SU-DHL-6 (cell line): Measurements from ENCODE around the gene SKP2.

Experiments used
- CTCF ChIP-seq: fragments of 200-600 bp; sonication (generic); IDR thresholded peaks from one replicate; pipeline ENCODE4 v1.5.1; 2017; ENCODE audit warnings: antibody characterized with exemption, mild to moderate bottlenecking, low read length, moderate library complexity; ENCODE audit not compliant: insufficient read depth, poor library complexity, severe bottlenecking
- EZH2phosphoT487 ChIP-seq: fragments of 200-600 bp; sonication (generic), shearing (Covaris generic); conservative IDR thresholded peaks from 2 replicates; pipeline ENCODE4 v1.6.1; 2018; ENCODE audit warnings: mild to moderate bottlenecking, antibody characterized with exemption, low read length, moderate library complexity, mixed read lengths

GRCh38 chr5:36193746-36194145 is 41.8 kb downstream of the SKP2 start:
- TF ChIP-seq CTCF (no peak), EZH2phosphoT487 (no peak)
